ENCODE measurements around the gene CAMK2A. TPM values are rescaled to one million over a fixed set of nuclear protein-coding genes. Genes with fewer than 3 reads are reported as not detected.

Gene CAMK2A
- total RNA-seq, 2 experiments from 2014 or later: not detected

GRCh38 chr5:150177721-150178120 lies 111.9 kb downstream of the CAMK2A start:
- no peak overlapping the region for H3K4me3 ChIP-seq (ENCODE audit: low read depth, low read length, poor library complexity, severe bottlenecking)
- H4K20me1 ChIP-seq (ENCODE audit: insufficient read depth, low read length): no peaks in the 10 kb centered on the region
- BruUV-seq (replicated peaks): no TSS peak
- DNase-seq (ENCODE audit: low spot score): no peak
- ChIA-PET POLR2A (no interaction called here), CTCF (ENCODE audit: unreplicated experiment) (no interaction called here)
- no peaks in the 10 kb centered on the region for H3K9me3 ChIP-seq (ENCODE audit: low read length)
- H2AFZ ChIP-seq (ENCODE audit: low read length): no peak overlapping the region
- TF ChIP-seq EZH2phosphoT487 (IDR thresholded peaks at IDR 0.05; ENCODE audit: borderline replicate concordance, low read depth, low read length): no peak
- no peak for TF ChIP-seq CTCF (conservative IDR thresholded peaks at IDR 0.05; ENCODE audit: low read length)
- no peak overlapping the region for H3K27ac ChIP-seq (ENCODE audit: low read depth, low read length, poor library complexity, severe bottlenecking)
- H3K9me2 ChIP-seq (ENCODE audit: insufficient read depth, low read length): no peaks in the 10 kb centered on the region
- intact Hi-C loops (cut with micrococcal nuclease; ENCODE audit: unreplicated experiment): no loop called here
- no peaks in the 10 kb centered on the region for H3K4me1 ChIP-seq (ENCODE audit: insufficient read depth, low read length, poor library complexity, severe bottlenecking)
- H3K79me2 ChIP-seq (ENCODE audit: insufficient read depth, low read depth, low read length): no peaks in the 10 kb centered on the region
- no peak overlapping the region for H3K4me2 ChIP-seq (ENCODE audit: low read length)
- no peaks in the 10 kb centered on the region for H3K36me3 ChIP-seq (ENCODE audit: insufficient read depth, low read length)

GRCh38 chr5:150176745-150177477 lies 112.7 kb downstream of the CAMK2A start:
- no peak overlapping the region for H3K4me2 ChIP-seq (ENCODE audit: low read length)
- H2AFZ ChIP-seq (ENCODE audit: low read length): no peak overlapping the region
- H3K4me3 ChIP-seq (ENCODE audit: low read depth, low read length, poor library complexity, severe bottlenecking): no peak overlapping the region
- POLR2A ChIA-PET: no interaction called here
- no peak for DNase-seq (ENCODE audit: low spot score)
- H3K36me3 ChIP-seq (ENCODE audit: insufficient read depth, low read length): no peaks in the 10 kb centered on the region
- no peak overlapping the region for H3K27ac ChIP-seq (ENCODE audit: low read depth, low read length, poor library complexity, severe bottlenecking)
- CTCF ChIA-PET (ENCODE audit: unreplicated experiment): no interaction called here
- no peaks in the 10 kb centered on the region for H3K9me2 ChIP-seq (ENCODE audit: insufficient read depth, low read length)
- no peaks in the 10 kb centered on the region for H4K20me1 ChIP-seq (ENCODE audit: insufficient read depth, low read length)
- no peaks in the 10 kb centered on the region for H3K9me3 ChIP-seq (ENCODE audit: low read length)
- no peaks in the 10 kb centered on the region for H3K4me1 ChIP-seq (ENCODE audit: insufficient read depth, low read length, poor library complexity, severe bottlenecking)
- H3K79me2 ChIP-seq (ENCODE audit: insufficient read depth, low read depth, low read length): no peaks in the 10 kb centered on the region
- no peak for TF ChIP-seq CTCF (conservative IDR thresholded peaks at IDR 0.05; ENCODE audit: low read length)
- TF ChIP-seq EZH2phosphoT487 (IDR thresholded peaks at IDR 0.05; ENCODE audit: borderline replicate concordance, low read depth, low read length): no peak
- no TSS peak for BruUV-seq (replicated peaks)
- intact Hi-C loops (cut with micrococcal nuclease; ENCODE audit: unreplicated experiment): no loop called here

- peak; percentile 24 for DNase-seq (ENCODE audit: low spot score)
- intact Hi-C loops (cut with micrococcal nuclease; ENCODE audit: unreplicated experiment): no loop called here
- no peaks in the 10 kb centered on the region for H3K79me2 ChIP-seq (ENCODE audit: insufficient read depth, low read depth, low read length)
- TF ChIP-seq CTCF (conservative IDR thresholded peaks at IDR 0.05; ENCODE audit: low read length): peak; percentile 69
- no peak for TF ChIP-seq EZH2phosphoT487 (IDR thresholded peaks at IDR 0.05; ENCODE audit: borderline replicate concordance, low read depth, low read length)
- no peaks in the 10 kb centered on the region for H3K4me1 ChIP-seq (ENCODE audit: insufficient read depth, low read length, poor library complexity, severe bottlenecking)
- CTCF ChIA-PET (ENCODE audit: unreplicated experiment): interaction anchor here (0.6 kb wide), 1 partner anchor 175 kb away, joined by 3 read pairs; no protein-coding TSS in a partner anchor
- no TSS peak for BruUV-seq (replicated peaks)
- no peak overlapping the region for H3K4me3 ChIP-seq (ENCODE audit: low read depth, low read length, poor library complexity, severe bottlenecking)
- POLR2A ChIA-PET: no interaction called here
- H3K9me3 ChIP-seq (ENCODE audit: low read length): no peaks in the 10 kb centered on the region
- H3K36me3 ChIP-seq (ENCODE audit: insufficient read depth, low read length): no peaks in the 10 kb centered on the region
- H3K4me2 ChIP-seq (ENCODE audit: low read length): no peak overlapping the region
- H4K20me1 ChIP-seq (ENCODE audit: insufficient read depth, low read length): no peaks in the 10 kb centered on the region
- H2AFZ ChIP-seq (ENCODE audit: low read length): no peak overlapping the region
- no peaks in the 10 kb centered on the region for H3K9me2 ChIP-seq (ENCODE audit: insufficient read depth, low read length)
- H3K27ac ChIP-seq (ENCODE audit: low read depth, low read length, poor library complexity, severe bottlenecking): no peak overlapping the region
Observed at GRCh38 chr5:150175536-150175935, 114.0 kb downstream of the CAMK2A start.
